MM.1S (cell line): Measurements from ENCODE around the gene TRAPPC12.

Experiments used
- CTCF ChIP-seq: fragments of 300-600 bp; sonication (generic); IDR thresholded peaks from 2 replicates; pipeline ENCODE4 v1.5.1; 2016; ENCODE audit warnings: antibody characterized with exemption, low read length, mixed read lengths
- EZH2 ChIP-seq: fragments of 300-600 bp; sonication (generic); optimal IDR thresholded peaks from 2 replicates; pipeline ENCODE3; 2017; ENCODE audit warnings: low read depth, mild to moderate bottlenecking, antibody characterized with exemption, low read length, mixed read lengths
- EZH2phosphoT487 ChIP-seq: fragments of 300-600 bp; sonication (generic); IDR thresholded peaks from 2 replicates; pipeline ENCODE4 v1.6.1; 2018; ENCODE audit warnings: antibody characterized with exemption, low read length

- TF ChIP-seq CTCF (no peak), EZH2phosphoT487 (no peak), EZH2 (no peak)
Observed at GRCh38 chr2:3413697-3414096, 34.2 kb downstream of the TRAPPC12 start.
